ENCODE data around the gene RBFOX2.

The RBFOX2 gene

DNA sequence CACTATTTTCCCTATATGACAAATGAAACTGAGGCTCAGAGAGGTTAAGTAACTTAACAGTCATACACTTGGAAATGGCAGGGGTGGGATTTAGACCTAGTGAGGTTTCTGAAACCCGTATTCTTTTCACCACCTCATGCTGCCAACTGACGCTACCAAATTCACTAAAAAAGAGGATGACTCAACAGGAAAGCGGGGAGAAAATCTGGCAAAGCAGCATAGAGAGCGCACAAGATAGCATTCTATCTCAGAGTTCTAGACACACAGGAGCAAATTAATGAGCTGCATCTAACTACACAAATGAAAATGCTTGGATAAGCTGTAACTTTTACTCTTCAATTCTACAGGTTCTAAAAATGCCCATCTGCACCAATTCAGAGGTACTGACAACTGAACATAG lies 136.4 kb downstream of the RBFOX2 start:
- DNase-seq, result no peak

DNA sequence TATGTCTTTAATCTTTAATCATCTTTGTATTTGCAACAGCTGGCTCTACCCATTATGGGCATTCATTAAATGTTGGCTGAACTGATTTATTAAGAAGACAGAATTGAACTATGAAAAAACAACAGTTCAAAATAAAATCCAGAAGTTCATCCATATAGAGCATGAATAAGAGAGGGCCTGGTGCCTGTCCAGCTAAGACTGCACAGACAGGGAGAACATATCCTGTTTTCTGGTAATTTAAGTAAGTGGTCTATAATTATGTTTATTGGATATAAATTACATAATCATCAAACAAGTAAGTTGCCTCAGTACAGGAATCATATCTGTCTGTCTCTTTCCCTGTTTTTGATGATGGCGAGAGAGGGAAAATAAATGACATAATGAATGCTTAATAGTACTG lies 137.2 kb downstream of the RBFOX2 start:
- no peak for DNase-seq

DNA sequence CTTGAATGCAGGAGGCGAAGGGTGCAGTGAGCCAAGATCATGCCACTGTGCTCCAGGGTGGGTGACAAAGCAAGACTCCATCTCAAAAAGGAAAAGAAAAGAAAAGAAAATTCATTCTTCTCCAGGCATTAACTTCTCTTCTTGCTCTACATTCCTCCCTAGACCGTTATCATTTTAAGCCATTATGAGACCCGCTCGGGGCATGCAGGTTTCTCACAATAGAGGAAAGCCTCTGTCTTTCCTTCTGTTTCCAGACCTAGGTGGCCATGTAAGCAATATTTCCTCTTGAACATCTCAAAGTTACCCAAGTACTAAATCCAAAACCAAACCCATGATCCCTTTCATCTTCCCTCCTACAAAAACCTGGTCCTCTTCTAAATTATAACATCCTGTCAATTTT lies 139.6 kb downstream of the RBFOX2 start:
- DNase-seq, result no peak

GRCh38 chr22:35888181-35888870 lies 140.3 kb downstream of the RBFOX2 start:
- DNase-seq, result no peak

GRCh38 chr22:35887296-35887875 lies 141.2 kb downstream of the RBFOX2 start:
- no peak for DNase-seq

DNA sequence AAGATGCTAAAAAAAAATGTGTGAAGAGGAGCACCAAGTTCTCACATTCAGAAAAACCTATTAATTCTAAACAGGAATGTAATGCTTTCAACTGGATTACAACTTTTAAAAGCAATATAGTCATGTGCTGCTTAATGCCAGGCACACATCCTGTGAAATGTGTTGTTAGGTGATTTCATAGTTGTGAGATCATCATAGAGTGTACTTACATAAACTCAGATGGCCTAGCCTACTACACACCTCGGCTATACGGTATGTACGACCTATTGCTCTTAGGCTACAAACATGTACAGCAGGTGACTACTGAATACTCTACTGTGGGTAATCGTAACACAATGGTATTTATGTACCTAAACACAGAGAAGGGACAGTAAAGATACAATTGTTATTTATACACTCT lies 142.3 kb downstream of the RBFOX2 start:
- no peak for DNase-seq

DNA sequence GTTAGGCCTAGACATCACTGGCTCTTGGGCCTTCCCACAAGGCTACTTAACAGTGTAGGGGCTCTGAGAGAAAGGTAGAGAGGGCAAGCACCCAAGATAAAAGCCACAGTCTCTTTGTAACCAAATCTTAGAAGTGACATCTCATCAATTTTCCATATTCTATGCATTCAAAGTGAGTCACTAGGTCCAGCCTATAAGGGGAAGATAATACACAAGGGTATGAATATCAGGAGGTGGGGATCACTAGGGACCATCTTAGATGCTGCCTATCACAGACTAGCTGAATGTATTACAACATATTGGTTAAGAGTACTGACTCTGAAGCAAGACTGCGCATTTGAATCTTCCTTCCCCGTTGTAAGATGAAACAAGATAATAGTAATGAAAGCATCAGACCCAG lies 144.1 kb downstream of the RBFOX2 start:
- no peak for DNase-seq

DNA sequence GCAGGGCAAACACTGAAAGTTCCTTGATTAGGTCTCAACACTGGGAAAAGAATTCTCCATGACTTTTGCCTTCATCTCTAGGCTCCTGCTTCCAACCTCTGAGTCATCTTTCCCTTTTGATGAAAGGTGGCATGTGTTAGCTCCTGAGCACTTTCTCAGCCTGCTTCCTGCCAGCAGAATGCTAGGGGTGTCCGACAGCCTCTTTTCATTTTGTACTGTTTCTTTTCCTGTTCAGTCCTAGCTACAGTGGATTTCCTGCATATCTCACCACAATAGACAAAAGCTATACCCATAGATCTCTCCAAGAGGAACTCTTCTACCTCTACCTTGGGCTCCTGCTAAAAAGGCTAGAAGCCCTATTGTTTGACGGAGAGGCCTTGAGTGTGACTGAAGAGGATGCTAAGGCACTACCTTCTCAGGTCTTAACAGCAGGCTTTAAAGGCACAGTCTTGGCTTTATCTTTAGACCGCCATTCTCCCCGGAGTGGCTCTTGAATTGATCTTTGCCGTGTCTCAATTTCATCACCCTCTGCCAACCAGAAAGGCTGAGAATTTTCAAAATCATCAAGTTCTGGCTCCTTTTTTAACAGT lies 145.5 kb downstream of the RBFOX2 start:
- DNase-seq, result no peak

- no peak for DNase-seq
These were observed 146.2 kb downstream of the RBFOX2 start for GRCh38 chr22:35882211-35883030.

DNA sequence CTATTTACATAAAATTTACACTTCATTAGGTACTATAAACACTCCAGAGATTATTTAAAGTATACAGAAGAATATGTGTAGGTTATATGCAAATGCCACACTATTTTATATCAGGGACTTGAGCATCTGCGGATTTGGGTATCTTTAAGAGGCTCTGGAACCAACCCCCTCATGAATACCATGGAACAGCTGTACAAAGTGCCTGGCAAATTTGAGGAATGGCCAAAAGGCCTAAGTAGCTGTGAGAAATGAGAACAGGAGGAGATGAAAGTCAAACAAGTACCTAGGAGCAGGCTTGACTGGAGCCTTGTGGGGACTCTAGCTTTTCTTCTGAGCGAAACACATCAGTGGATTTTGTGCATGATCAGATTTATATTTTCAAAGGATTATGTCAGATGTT lies 149.3 kb downstream of the RBFOX2 start:
- no peak for DNase-seq

DNA sequence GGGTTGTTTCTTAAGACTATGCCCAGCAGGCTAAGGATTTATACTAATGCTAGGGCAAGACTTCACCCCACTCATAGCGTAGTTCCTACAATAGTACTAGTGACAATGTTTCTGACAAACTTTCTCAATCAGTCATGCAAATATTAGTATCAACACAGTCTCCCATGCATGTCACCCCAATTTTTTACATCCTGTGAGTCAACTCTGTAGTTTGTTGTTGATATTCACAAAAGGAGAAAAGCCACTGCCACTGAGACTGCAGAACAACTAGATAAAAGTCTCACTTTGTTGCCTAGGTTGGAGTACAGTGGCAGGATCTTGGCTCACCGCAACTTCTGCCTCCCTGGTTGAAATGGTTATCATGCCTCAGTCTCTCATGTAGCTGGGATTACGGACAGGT lies 155.2 kb downstream of the RBFOX2 start:
- no peak for DNase-seq

- no peak for DNase-seq
These were observed 156.2 kb downstream of the RBFOX2 start for GRCh38 chr22:35872451-35872850.

GRCh38 chr22:35870517-35871293 lies 157.9 kb downstream of the RBFOX2 start:
- DNase-seq, result no peak

- DNase-seq, result no peak
These were observed 159.7 kb downstream of the RBFOX2 start for GRCh38 chr22:35868938-35869337.

- no peak for DNase-seq
These were observed 162.0 kb downstream of the RBFOX2 start for GRCh38 chr22:35866651-35867050.

GRCh38 chr22:35864545-35865165 lies 164.0 kb downstream of the RBFOX2 start:
- DNase-seq, result no peak

DNA sequence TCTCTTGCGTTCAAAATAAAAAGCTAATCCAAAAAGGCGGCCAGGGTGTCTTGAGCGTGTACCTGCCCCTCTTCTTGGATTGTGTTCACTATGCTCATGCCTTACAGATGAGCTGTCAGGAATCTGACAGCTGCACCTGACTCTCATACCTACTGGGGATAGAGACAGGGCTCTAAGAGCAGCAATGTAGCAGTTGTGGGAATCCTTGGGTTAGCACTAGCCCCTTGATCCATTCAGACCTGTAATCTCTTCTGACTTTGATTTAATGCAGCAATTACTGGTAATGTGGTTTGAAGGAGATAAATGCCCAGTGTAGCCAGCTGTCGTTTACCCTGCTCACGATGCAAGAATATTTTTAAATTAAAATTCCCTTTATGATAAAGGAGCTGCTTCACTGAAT lies 165.2 kb downstream of the RBFOX2 start:
- no peak for DNase-seq

DNA sequence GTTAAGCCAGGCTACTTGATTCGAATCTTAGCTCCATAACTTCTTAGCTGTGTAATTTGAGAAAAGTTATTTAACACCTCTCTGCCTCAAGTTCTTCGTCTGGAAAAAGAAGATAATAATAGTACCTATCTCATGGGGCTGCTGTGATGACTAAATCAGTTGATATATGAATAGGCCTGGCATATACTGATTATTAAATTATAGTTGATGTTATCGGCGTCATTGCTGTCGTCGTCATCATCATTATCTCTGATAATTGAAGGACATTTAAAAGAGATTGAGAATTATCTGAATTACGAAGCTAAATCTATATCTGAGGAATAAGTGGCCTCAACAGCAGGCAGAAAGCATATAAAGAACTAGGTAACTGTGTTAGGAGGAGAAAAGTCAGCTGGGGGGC lies 165.9 kb downstream of the RBFOX2 start:
- DNase-seq, result no peak

DNA sequence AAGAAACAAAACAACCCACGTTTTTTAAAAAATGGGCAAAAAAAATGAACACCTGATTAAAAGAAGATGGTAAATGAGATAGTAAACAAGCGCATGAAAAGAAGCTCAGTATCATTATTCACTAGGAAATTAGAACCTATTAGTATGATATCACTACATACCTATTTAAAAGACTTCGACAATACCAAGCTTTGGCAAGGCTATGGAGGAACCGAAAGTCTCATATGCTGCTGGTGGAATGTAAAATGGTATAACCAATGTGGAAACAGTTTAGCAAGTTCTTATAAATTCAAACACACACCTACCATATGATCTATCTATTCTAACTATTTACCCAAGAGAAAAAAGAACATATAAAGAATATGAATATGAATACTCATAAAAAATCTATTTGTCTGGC lies 167.2 kb downstream of the RBFOX2 start:
- DNase-seq, result no peak

GRCh38 chr22:35860837-35861236 lies 167.8 kb downstream of the RBFOX2 start:
- DNase-seq, result no peak

DNA sequence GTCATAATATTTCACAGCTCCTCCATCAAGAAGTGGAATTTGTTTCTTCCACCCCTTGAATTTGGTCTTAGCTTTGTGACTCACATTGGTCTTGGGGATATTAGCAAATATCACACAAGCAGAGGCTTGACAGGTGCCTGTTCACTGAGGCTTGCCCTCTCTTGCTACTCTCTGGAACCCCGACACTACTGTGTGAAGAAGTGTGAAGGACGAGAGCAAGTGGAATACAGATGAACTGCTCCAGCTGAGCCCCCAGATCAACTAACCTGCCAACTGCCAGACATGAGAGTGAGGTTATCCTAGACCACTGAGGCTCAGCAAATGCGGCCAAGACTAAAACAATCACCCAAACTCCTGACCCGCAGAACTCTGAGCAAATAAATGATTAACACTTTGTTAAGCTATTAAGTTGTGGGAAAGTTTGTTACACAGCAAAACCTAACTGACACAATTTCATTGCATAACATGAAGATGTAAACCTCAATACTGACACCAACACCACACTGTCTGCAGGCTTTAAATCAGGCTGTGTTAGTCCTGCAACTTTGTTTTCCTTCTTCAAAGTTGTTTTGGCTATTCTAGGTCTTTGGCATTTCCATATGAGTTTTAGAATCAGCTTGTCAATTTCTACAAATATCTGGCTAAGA lies 168.4 kb downstream of the RBFOX2 start:
- DNase-seq, result no peak

GRCh38 chr22:35854334-35854733 lies 174.3 kb downstream of the RBFOX2 start:
- DNase-seq, result no peak

Data from CD4-positive, alpha-beta T cell treated with Interferon alpha-2 for 1 hour (primary cell).